ENCODE data around the gene RUFY3. TPM values are rescaled to one million over a fixed set of nuclear protein-coding genes. Genes with fewer than 3 reads are reported as not detected.

The RUFY3 gene
- total and polyA plus RNA-seq, 2 experiments from 2014 or later = 28.1 to 43.7 TPM

- peak overlapping the region; percentile 46 for H3K4me3 ChIP-seq
- no peaks in the 10 kb centered on the region for H3K36me3 ChIP-seq
- H3K4me1 ChIP-seq (ENCODE audit: low read depth) = peaks cover 11% of the 10 kb centered on the region
- no peaks in the 10 kb centered on the region for H3K9me3 ChIP-seq (ENCODE audit: low read depth)
- peak in 1 of 2 donors; percentile 38 for DNase-seq (ENCODE audit: low read depth in 1 of 2, low spot score in 1 of 2)
- TF ChIP-seq CTCF (IDR thresholded peaks at IDR 0.05; ENCODE audit: low read depth, low read length) = no peak
- no peaks in the 10 kb centered on the region for H3K27me3 ChIP-seq
- peak overlapping the region; percentile 93 for H3K27ac ChIP-seq
These were observed 18.0 kb upstream of the RUFY3 start for GRCh38 chr4:70703619-70704214.

GRCh38 chr4:70704215-70704930, 17.4 kb upstream of the RUFY3 start:
- no peaks in the 10 kb centered on the region for H3K36me3 ChIP-seq
- H3K4me3 ChIP-seq = peak overlapping the region; percentile 46
- peak; percentile 71 to 91 for DNase-seq (ENCODE audit: low read depth in 1 of 2, low spot score in 1 of 2)
- H3K27me3 ChIP-seq = no peaks in the 10 kb centered on the region
- no peaks in the 10 kb centered on the region for H3K9me3 ChIP-seq (ENCODE audit: low read depth)
- TF ChIP-seq CTCF (IDR thresholded peaks at IDR 0.05; ENCODE audit: low read depth, low read length) = peak; percentile 27
- peaks cover 11% of the 10 kb centered on the region for H3K4me1 ChIP-seq (ENCODE audit: low read depth)
- peak overlapping the region; percentile 93 for H3K27ac ChIP-seq

GRCh38 chr4:70704931-70705182, 16.9 kb upstream of the RUFY3 start:
- peak overlapping the region; percentile 93 for H3K27ac ChIP-seq
- H3K9me3 ChIP-seq (ENCODE audit: low read depth) = no peaks in the 10 kb centered on the region
- H3K36me3 ChIP-seq = no peaks in the 10 kb centered on the region
- peak overlapping the region; percentile 46 for H3K4me3 ChIP-seq
- H3K27me3 ChIP-seq = no peaks in the 10 kb centered on the region
- DNase-seq (ENCODE audit: low read depth in 1 of 2, low spot score in 1 of 2) = no peak
- H3K4me1 ChIP-seq (ENCODE audit: low read depth) = peaks cover 11% of the 10 kb centered on the region
- TF ChIP-seq CTCF (IDR thresholded peaks at IDR 0.05; ENCODE audit: low read depth, low read length) = no peak

- H3K36me3 ChIP-seq = no peaks in the 10 kb centered on the region
- peak overlapping the region; percentile 93 for H3K27ac ChIP-seq
These were observed 16.4 kb upstream of the RUFY3 start for GRCh38 chr4:70705183-70706043.

More at GRCh38 chr4:70705183-70706043, 16.4 kb upstream of the RUFY3 start:
- DNase-seq (ENCODE audit: low read depth in 1 of 2, low spot score in 1 of 2) = peak; percentile 71 to 86
- Histone ChIP-seq H3K27me3 (no peaks in the 10 kb centered on the region), H3K9me3 (ENCODE audit: low read depth) (no peaks in the 10 kb centered on the region), H3K4me3 (peak overlapping the region; percentile 46), H3K4me1 (ENCODE audit: low read depth) (peaks cover 11% of the 10 kb centered on the region)
- TF ChIP-seq CTCF (IDR thresholded peaks at IDR 0.05; ENCODE audit: low read depth, low read length) = no peak

All from cardiac muscle cell (in vitro differentiated cells and primary cell).